HG02981 (cell line): ENCODE data around the gene PCYT1A.

Experiments used
- ATAC-seq: cut with Tn5 transposase; IDR thresholded peaks from one replicate; pipeline ENCODE4 v1.9.1; 2021; ENCODE audit warnings: mild to moderate bottlenecking, moderate library complexity; ENCODE audit not compliant: unreplicated experiment

Gene PCYT1A

DNA sequence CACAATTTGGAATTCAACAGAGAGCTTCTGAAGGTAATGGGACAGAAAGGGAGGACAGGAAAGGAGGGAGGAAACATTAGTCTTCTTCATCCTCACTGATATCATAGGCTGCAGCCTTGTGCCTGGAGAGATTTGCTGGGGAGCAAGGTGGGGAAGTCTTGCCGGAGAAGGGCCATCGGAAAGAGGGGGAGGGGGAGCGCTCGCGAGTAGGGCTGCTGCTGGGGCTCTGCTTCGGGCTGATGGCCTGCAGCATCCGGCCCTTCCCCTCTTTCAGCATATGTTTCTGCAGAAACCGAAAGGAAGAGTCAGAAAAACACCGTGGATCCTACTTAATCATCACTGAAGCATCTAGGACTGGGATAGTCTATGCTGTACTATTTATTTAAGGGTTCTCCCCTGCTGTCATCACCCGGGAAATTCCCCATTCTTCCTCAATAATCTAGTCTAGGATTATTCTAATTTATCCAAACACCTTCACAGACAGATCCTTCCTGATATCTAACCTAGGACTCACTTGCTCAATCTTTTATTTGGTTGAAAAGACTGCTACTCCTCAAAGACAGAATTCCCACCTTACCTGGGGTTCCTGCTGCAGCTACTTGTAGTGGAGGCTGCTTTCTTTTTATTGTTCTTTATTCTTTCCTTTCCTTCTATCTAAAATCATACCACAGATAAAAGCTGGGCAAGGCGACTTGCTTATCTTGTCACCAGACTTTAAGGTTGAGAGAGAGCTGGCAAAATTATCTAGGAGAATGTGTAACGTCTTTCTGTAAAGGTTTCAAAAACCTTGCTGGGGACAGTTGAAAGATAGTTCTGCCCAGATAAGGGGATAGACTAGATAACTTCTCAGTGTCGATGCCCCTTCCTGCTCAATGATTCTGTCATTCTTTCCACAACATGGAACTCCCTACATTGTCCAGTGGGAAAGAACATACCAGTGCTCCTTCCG is 48.6 kb downstream of the PCYT1A start:
- no peak for ATAC-seq

DNA sequence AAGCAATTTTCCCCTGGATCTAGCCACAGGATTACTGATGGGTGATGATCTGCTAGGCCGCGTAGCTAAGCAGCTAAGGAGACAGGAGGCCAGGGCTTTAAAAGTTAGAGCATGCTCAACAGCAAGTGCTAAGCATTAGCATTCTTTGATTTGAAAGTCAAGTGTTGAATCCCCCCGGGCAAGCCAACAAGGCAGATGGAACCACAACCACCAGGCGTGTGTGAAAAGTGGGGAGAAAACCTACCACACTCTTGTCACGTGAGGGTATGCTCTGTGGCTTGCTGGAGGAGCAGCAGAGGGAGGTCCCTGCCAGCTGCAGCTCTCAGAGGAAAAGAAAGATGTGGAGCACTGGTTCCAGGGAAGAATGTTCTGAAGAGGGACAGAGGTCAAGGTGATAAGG is 50.3 kb downstream of the PCYT1A start:
- no peak for ATAC-seq

DNA sequence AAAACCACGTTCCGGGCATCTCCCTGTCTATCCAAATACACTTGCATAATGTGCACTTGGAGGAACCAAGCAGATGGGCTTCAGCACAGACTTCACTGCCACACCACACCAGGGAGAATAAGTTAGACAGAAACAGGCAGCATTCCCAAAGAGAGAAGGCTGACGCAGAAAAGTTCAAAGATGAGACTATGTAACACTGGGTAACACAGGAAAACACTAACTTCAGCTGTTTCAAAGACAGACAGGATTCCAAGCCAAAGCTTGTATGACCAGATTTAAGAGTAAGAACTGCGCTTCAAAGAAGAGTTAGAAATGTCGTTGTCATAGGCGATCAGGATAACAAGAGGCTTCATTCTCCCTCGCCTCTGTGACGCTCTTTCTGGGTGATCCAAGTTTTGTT is 51.3 kb downstream of the PCYT1A start:
- no peak for ATAC-seq

DNA sequence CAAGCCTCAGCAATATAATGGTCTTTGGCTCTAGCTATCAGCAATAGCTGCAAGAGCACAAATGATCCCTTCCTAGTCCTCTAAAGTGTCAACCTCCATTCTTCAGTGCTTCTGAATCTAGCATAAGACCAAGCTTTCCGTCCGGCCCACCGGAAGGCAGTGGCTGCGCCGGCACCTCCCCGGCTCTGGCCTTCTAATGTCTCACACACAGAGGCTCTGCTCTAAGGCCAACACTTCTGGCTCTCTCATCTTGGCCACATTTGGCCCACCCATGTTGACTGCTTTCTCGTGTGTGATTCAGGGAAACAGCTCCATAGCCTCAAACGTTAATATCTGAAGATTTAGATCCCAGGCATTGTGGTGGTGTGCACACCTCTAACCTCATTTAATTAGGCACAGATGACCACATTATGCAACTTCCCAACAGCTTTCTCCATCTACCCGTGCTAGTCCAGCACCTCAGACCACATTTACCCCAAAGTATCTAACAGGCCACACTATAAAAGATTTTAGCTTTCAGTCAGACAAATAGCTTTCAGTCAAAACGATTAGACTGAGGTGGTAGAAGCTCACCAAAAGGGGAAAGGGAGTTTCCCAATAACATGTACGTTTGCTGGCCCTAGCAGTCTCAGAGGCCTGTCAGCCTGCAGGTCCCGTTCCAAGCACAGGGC is 51.9 kb downstream of the PCYT1A start:
- no peak for ATAC-seq

DNA sequence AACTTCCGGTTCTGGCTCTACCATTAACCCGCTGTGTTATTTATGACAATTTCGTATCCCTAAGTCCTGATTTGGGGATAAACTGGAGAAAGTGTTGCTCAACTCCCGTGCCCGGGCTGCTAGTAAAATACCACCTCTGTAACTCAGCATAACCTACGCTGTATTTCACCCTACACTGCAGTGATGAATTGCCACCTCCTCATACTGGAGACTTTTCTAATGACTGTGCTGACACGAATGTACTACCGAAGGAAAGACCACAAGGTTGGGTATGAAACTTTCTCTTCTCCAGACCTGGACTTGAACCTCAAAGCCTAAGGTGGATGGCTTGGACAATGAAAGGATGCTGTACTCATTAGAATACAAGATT is 54.7 kb downstream of the PCYT1A start:
- ATAC-seq: no peak

DNA sequence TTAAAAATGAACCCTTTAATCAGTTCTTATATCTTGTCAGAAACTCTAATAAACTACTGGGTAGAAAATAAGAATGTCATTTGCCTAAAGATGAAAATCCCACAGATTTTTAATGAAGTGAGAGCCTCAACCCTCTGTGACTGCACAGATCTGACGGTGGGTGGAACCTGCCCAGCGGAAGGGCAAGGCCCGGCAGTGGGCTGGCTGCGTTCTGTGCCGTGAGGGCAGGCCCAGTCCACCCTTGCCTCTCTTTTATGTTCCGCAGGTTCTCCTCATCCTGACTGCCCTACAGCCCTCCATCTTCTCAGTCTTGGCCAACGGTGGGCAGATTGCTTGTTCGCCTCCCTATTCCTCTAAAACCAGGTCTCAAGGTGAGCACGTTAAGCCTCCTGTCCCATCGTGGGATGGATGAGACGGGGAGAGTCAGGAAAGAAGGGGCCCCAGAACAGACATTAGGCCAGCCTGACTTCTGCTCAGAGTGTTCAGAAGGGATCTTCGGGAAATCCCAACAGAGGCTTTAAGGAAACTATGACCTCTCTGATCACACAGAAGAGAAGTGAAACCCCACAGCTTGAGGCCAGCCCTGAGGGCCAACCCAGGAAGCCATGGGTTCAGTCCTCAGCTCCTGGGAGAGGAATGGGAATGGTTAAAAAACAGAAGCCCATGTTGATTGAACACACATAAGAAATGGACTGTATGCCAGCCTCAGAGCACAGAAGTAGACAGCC is 55.2 kb downstream of the PCYT1A start:
- peak; percentile 45 for ATAC-seq

DNA sequence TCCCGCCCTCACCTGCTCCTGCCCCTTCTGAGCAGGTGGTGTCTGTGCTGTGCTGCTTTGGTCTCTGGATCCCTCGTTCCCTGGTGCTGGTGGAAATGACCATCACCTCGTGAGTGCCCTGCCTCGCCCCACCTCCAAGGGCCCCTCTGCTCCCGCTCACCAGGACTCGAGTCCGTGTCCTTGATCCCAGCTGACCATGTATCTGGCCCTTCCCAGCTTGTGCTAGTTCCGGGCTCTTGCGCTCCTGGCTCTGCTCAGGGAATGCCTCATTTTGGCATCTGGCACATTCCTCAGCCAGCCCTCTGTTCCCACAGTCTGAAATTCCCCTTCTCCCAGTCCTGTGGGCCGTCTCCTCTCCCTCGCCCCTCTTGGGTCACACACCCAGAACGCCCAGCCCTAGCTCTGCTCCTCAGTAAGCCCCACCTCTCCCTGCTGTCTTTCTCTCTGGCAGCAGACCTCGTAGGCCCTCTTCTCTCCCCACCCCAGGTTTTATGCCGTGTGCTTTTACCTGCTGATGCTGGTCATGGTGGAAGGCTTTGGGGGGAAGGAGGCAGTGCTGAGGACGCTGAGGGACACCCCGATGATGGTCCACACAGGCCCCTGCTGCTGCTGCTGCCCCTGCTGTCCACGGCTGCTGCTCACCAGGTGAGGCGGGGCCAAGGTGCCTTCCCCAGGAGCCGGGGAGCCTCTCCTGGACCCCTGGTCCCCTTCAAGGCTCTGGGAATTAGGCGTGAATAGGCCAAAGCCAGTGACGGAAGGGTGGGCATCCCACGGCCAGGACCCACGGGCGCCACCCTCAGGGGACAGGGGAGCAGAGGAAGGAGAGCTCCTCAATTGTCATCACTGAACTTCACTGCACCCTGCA is 59.7 kb downstream of the PCYT1A start:
- ATAC-seq: no peak

DNA sequence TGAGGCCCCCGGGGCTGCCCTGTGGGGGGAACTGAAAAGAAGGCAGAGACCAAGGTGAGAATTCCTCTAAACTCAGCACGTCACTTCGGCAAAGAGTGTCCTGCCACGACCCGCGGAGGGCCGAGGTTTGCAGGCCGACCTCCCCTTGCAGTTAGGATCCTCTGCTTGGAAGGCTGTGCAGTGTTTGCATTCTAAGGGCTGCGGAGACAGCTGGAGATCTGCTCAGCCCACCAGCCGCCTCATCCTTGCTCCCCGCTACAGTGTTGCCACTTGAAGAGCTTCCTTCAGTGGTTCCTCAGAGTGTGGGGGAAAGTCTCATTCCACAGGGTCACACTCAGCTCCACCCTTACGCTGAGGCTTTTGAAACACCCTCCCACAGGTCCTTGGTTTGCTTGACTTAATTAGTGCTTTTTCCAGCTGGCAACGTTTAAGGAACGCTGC is 60.4 kb downstream of the PCYT1A start:
- no peak for ATAC-seq

DNA sequence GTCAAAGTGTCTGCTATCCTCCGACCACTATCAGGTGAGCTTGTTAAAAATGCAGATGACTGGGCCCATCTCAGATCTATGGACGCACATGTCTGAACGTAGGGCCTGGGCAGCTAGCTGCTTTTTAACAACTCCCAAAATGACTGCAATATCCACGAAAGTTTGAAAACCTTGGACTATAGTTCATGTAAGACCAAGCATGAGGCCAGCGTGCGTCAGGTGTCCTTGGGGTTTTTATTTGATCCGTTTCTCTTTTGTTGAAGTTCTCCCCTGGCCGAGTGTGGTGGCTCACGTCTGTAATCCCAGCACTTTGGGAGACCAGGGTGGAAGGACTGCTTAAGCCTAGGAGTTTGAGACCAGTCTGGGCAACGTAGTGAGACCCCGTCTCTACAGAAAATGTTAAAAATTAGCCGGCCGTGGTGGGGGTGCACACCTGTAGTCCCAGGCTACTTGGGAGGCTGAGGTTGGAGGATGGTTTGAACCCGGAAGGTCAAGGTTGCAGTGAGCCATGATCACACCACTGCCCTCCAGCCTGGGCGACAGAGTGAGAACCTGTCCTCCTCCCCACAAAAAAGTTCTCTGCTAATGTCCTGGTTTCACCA is 61.7 kb downstream of the PCYT1A start:
- ATAC-seq: no peak

DNA sequence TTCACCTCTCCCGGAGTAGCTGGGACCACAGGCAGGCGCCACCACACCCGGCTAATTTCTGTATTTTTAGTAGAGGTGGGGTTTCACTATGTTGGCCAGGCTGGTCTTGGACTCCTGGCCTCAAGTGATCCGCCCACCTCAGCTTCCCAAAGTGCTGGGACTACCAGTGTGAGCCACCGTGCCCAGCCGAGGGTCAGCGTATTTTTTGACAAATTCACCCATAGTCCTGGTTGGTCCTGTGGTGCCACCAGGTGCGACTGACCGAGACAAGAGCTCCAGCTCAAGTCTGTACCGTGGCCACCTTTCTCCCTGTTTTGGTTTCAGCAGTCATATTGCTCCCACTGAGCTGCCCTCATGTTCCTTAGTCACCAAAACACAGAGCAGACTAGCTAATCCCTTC is 62.4 kb downstream of the PCYT1A start:
- no peak for ATAC-seq

DNA sequence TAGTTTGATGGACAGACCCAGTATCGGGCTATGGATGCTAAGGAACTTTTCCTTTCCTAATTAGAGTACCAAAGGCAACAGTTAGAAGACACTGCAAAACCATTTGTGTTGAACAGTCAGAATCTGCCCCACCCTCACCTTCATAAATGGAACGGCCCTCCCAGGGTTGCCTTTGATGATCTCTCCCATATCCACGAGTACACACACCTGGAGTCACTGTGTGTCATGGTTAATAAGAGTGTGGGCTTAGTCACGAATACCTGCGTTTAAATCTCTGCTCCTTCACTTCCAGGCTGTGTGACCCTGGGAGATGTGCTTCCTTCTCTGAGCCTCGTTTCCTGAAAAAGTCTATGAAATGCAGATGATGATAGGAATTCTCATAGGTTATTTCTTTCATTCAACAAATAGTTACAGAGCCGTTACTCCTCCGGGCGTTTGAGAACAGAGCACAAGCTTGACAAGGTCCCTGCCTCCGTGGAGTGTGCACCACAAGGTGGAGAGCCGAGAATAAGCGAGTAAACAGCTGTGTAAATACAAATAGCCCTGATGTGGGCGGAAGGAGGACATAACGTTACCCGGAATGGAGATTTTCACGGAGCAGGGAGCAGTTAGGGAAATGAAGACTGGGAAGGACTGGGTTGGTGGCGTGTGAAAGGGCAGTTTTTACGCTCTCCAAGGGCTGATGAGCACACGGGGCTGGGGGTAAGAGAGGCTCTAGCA is 64.5 kb downstream of the PCYT1A start:
- no peak for ATAC-seq

DNA sequence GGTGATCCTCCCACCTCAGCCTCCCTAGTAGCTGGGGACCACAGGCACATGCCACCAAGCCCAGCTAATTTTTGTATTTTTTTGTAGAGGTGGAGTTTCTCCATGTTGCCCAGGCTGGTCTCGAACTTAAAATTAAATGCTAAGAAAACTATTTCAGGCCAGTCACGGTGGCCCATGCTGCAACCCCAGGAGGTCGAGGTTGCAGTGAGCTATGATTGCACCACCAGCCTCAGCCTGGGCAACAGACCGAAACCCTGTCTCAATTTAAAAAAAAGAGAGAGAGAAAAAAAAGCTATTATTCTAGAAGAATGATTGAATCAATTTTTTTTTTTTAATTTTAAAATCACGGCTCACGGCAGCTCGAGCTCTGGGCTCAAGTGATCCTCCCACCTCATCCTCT is 66.5 kb downstream of the PCYT1A start:
- ATAC-seq: no peak

DNA sequence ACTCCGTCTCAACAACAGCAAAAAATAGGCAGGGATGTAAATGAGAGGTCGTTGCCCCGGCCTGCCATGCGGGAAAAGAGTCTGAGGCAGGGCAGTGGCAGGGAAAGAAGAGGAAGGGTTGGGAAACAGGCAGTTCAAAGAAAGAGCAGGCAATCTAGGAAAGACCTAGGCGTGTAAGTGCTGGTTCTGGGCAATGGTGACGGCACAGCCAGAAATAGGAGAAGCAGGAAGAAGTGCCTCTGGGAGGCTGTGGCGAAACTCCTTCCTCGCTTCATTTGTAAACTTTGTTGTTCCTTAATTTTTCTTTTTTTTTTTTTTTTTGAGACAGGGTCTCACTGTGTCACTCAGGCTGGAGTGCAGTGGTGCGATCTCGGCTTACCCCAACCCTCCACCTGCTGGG is 66.9 kb downstream of the PCYT1A start:
- ATAC-seq: no peak

DNA sequence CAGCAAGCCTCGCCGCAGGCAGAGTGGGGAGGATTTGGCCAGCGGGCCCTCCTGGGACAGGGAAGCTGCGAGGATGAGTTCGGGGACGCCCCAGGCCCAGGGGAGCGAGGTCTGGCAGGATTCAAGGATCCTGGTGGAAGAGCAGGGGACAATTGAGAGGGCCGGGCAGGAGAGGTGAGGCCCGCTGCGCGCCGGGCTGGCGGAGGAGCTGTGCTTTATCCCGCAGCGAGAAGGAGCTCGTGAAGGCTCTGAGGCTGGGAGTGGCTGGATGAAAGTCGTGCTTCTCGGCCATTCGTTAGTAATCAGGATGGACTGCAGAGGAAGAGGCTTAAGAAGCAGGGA is 67.6 kb downstream of the PCYT1A start:
- no peak for ATAC-seq

DNA sequence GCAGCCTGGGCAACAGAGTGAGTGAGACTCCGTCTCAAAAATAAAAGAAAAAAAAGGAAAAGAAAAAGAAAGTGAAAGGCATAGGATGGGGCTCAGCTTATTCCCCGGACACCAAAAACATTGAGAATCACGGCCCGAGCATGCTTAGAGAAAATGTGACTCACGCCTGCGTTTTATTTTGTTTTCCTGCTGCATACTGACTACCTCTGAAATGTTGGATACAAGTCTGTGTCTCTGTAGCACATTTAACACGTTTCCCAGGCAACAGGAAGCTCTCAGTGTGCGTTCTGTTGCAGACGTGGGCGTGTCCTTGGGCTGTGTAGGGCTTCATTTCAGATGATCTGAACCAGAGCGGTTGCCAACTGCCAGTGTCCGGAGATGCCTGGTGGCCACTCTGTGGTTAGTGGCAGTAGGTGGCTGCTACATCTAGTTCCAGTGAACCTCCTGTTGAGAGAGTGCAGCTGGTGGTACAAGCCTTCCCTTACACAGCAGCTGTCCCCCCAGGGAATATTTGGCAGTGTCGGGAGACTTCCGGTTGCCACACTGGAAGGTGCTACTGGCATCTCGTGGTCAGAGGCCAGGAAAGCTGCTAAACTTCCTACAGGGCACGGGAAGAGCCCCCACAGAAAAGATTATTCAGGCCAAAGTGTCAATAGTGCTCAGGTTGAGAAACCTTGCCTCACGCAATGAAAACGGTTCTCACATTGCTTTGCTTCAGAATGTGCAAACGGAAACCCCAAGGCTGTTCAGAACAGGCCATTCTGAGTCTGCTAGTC is 68.1 kb downstream of the PCYT1A start:
- ATAC-seq: peak; percentile 68

DNA sequence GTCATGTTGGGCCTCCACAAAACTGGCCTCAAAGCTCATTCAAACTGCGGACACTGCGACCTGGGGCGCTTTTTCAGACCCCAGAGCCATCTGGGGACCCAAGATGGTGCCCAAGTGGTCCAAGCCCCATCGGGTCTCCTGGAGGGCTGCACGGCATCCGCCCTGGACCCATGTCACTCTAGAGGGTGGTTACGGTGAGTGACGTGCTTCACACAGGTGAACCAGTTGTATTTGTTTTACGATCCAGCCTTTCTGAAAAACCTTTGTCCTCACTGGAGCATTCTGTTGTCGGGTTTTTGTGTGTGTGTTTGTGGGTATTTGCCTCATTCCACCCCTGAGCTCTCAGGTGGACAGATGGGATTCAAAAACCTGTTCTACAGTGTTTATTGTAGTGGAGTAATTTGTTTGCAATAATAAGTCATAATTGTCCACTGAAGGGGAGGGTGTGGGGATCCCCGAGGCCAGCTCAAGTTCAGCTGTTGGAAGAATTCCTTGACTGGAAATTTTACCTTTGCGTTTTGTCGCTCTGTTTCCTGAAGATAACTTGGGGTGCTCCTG is 69.3 kb downstream of the PCYT1A start:
- no peak for ATAC-seq

DNA sequence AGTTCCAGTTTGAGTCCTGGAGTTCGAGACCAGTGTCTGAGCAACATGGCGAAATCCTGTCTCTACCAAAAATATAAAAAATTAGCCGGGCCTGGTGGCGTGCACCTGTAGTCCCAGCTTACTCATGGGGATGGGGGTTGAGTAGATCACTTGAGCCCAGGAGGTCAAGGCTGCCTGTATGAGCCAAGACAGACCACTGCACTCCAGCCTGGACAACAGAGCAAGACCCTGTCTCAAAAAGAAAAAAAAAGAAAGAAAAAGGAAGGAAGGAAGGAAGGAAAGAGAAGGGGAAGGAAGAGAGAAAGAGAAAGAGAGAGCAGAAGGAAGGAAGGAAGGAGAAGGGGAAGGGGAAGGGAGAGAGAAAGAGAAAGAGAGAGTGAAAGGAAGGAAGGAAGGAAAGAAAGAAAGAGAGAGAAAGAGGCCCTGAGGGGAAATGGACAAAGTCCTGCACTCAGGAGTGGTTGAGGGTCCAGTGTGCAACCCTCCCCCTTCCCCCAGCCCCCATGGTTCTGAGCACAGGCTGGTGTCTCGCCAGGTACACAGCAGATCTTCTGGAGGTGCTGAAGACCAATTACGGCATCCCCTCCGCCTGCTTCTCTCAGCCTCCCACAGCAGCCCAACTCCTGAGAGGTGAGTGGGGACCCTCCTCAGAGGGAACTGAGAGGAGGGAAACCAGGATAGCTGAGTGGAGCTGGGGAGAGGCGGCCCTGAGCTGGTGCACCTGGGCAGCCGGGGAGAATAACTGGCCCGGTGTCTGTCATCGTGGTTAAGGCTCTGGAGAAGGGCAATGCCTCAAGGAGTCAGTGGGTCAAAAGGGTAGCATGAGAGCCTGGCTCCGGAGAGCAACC is 70.0 kb downstream of the PCYT1A start:
- no peak for ATAC-seq
